OCI-LY1 (cell line): ENCODE data around the gene OR52E4.

Experiments
- CTCF ChIP-seq: fragments of 200-600 bp; sonication (generic), shearing (Covaris generic); IDR thresholded peaks from 2 replicates; pipeline ENCODE4 v1.5.1; 2017; ENCODE audit warnings: mild to moderate bottlenecking, antibody characterized with exemption, low read length, moderate library complexity, mixed read lengths
- EZH2 ChIP-seq: fragments of 200-600 bp; sonication (generic), shearing (Covaris generic); IDR thresholded peaks from 2 replicates; pipeline ENCODE4 v1.8.0; 2017; ENCODE audit warnings: borderline replicate concordance, mixed run types, mild to moderate bottlenecking, antibody characterized with exemption, low read length, moderate library complexity, mixed read lengths

GRCh38 chr11:5878564-5878963 is 1.9 kb upstream of the OR52E4 start:
- no peak for TF ChIP-seq CTCF
- TF ChIP-seq EZH2: no peak
